HG03064 (cell line): ENCODE results near the gene LPGAT1.

ENCODE experiments used
- ATAC-seq: cut with Tn5 transposase; IDR thresholded peaks from one replicate; pipeline ENCODE4 v1.9.1; 2021; ENCODE audit warnings: low read depth; ENCODE audit not compliant: unreplicated experiment

Gene LPGAT1

DNA sequence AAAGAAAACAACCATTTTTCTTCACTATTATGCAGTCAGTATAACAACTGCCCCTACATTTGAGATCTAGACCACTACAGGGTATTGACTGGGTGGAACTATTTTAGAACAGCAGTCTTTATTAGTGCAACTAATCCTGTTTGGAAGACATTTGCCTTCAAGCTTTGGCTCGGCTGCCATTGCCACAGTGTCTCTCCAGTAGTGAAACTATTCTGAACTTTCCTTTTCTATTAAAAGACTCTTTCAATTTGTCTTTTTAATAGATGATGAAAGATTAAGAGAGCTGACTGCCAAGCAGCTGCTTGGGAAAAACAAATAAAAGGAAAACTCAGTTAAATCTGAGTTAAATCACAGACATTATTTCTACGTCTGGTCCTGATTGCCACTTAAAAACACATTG is 49.3 kb downstream of the LPGAT1 start:
- ATAC-seq: no peak

DNA sequence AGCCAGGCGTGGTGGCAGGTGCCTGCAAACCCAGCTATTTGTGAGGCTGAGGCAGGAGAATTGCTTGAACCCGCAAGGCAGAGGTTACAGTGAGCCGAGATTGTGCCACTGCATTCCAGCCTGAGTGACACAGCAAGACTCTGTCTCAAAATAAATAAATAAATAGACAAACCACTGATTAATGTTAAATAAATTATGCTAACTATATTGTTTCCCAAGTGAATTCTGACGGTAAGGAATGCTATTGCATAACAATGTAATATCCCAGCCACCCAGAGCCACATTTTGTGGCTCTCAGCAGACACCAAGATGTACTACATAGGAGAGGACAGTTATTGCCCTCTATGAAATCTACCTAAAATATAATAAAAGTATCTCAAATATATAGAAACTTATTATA is 55.4 kb downstream of the LPGAT1 start:
- ATAC-seq: no peak

- ATAC-seq: no peak
Measured at GRCh38 chr1:211764701-211765100, 65.9 kb downstream of the LPGAT1 start.

DNA sequence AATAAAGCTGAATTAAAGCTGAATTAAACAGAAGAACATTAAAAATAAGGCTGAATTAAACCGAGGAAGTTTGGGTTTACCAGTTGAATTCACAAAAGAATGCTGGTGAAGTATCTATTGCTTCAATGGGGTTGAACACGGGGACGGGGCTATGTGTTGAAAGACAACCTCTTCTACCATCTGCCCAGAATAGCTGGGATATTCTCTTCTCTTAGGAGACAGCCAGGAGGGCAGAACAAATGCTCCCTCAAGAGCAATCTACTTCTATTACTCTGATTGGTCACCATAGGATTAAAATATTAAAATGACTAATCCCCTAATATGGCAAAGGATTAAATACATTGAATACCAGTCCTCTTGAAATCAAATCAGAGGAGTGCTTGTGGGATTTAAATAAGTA is 68.4 kb downstream of the LPGAT1 start:
- ATAC-seq: no peak

- no peak for ATAC-seq
Measured at GRCh38 chr1:211761400-211761799, 69.2 kb downstream of the LPGAT1 start.

DNA sequence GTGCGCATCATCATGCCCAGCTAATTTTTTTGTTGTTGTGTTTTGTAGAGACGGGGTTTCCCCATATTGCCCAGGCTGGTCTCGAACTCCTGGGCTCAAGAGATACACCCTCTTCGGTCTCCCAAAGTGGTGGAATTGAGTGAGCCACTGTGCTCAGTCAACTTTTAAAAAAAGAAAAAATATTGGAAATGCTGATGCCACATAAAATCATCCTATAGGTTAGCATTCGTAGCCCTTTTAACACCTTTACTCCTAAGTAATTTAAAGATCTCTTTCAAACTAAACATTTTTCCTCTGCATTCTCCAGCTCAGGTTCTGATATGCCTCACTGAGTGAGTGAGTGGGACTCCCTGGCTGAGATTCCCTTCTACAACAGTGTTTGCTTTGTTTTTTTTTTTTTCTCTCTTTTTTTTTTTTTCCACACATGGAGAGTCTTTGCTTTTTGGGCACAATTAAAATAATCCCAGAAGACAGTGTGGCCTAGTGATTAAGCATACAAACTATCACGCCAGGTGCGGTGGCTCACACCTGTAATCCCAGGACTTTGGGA is 74.0 kb downstream of the LPGAT1 start:
- ATAC-seq: no peak

GRCh38 chr1:211753649-211754251 is 76.8 kb downstream of the LPGAT1 start:
- ATAC-seq: no peak

DNA sequence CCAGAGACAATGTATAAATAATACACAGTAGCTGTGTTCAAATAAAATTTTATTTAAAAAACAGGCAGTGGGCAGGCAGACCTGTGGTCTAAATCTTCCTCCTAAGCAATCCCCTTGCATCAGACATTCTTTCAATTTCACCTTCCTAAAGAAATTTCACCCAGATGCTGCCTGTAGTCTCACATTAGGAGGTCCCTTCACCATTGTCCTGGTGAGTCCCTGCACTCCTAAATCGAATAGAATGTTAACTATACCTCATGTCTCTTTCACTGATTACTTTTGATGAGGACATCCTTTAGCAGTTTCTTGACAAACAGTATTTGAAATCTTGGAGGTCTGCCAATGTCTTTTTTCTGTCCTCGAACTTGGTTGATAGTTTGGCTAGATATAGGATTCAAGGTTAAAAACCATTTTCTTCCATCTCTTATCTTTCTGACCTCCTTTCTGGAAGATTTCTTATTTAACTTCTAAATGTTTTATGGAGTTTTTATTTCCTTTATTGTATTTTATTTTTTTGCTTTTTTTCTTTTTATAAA is 77.5 kb downstream of the LPGAT1 start:
- no peak for ATAC-seq

DNA sequence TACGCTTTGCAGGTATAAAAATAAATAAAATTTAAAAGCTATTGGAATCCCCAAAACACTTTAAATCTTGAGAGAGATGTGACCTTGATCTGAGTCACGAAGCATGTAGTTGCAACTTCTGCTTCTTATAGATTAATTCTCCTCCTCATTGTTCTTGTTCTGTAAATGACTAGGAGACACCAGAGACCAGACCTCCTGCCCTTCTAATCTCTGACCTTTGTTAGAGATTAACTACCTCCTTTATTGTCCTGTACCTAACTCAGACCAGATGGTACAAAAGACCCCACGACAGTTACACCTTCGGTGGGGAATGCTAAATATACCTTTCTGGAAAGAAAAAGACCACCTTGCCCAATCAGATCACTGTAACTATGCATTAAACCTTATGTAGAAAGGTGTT is 78.2 kb downstream of the LPGAT1 start:
- ATAC-seq: no peak

- no peak for ATAC-seq
Measured at GRCh38 chr1:211751438-211751837, 79.1 kb downstream of the LPGAT1 start.

DNA sequence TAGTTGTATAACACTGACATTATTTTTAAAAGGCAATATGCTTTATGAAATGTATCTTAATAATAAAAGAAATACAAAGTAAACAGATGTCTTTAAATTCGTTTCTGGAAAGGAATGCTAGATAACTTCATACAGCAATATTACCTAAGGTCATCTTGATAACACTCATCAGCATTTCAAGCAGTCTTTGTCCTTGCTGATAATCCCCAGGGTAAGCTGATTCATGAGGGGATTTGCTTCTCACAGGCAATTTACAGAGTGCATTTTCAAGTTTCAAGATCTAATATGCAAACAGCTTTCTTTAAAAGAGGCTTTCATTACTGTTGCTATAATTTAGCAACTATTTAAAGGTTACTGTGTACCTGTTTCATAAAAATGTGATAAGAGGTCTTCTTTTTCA is 80.0 kb downstream of the LPGAT1 start:
- ATAC-seq: no peak

DNA sequence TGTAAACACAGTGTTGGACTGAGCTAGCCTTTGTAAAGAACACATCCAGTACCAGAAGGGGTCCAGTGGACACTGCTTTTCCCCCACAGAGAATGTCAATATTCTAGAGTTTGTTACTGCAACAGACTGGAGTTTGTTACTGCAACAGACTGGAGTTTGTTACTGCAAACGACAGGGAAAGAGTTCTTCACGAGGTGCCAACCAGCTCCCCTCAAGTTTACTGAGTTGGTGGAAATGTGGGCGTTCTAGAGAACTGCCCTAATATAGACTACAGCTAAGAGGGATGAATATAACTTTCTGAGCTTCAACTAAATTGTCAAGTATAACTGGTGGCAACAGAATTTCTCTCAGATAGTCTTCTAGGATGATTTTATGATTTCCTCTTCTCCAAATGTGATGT is 81.3 kb downstream of the LPGAT1 start:
- no peak for ATAC-seq

GRCh38 chr1:211748810-211749209 is 81.8 kb downstream of the LPGAT1 start:
- no peak for ATAC-seq

GRCh38 chr1:211742889-211743529 is 87.6 kb downstream of the LPGAT1 start:
- ATAC-seq: no peak

GRCh38 chr1:211742272-211742671 is 88.3 kb downstream of the LPGAT1 start:
- ATAC-seq: no peak

DNA sequence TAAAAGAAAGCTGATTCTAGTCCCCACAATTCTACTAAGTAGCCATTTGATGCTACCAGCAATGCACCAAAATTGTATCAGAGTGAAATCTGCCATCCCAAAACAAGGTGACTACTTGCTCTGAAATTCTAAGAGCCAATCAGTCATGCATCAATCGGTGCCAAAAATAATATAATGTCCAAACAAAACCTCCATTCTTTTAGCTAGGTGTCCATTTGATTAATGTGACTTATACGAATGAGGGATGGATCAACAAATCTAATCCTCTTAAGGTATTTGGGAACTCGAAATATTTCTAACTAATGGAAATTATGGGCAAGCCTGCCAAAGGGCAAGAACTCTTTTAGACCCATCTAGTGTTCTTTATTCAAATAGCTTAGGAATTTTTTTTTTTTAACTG is 88.8 kb downstream of the LPGAT1 start:
- ATAC-seq: no peak

DNA sequence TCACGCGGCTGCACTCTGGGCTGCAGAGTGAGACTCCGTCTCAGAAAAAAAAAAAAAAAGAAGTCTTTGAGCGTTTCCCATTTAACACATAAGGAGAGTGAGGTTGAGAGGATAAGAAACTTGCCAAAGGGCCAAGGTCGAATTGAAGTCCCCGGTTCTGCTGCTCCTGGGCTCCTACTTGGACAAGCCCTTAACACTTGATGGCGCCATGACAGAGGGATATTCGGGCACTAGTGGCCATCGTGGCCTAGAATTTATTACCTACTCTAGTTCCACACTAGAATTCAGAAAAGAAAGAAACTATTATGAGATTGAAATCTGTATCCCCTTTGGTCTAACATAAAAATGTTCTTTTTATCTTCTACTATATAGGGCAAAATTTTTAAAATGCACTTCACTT is 89.4 kb downstream of the LPGAT1 start:
- no peak for ATAC-seq

DNA sequence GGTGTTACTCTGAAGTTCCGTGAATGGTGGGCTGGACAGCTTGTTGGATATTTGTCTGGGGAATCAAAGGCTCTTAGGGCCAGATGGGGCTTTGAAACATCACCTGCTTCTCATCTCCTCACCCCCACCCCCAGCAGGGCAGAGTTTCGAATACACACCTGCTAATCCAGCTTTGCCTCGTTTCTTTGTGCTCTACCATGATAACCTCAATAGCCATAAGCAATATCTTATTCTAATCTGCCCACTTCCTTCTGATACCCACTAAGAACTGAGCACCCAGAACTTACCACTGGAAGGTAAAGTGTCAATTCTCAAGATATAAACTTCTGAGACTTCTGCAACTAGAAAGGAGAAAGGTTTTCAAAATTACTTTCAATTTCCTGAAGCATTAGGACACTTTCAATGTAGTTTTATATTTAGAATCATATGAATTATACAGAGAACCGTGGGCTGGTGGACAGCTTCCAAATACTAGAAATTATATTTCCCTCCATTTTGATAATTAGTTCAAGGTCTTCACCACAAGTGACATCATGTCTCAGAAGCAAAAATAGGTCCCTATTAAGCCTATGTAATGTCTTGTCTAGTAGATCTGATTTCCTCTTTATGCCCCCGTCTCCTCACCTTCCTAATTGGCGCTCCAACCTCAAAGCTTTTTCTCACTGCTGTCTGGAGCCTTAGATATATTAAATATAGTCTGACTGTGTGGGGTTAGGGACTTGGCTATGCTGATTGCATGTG is 90.7 kb downstream of the LPGAT1 start:
- no peak for ATAC-seq

DNA sequence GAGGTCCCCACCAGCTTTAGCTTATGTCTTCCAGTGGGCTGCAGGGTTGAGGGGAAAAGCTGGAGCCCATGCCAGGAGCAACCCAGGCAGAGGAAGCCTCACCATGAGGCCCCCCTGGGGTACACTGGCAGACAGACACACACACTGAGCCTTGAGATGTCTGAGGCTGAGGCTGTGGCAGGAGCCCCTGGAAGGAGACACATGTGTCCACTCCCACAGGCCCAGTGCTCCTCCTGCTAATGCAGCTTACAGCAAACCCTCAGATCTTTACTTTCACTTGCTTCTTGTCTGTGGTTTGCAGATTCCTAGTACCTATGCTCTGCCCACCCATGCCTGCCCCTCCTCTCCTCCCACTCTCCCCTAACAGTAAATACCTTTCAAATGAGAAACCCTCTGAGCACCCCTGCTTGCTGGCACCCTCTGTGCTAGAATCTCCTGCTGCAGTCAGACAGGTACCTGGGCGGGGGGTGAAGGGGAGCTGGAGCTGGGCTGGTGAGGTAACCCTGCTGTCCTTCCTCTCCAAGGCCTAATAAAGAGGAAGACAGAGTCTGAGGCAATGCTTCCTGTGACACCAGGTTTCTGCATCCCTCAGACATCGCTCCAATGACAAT is 91.8 kb downstream of the LPGAT1 start:
- no peak for ATAC-seq

DNA sequence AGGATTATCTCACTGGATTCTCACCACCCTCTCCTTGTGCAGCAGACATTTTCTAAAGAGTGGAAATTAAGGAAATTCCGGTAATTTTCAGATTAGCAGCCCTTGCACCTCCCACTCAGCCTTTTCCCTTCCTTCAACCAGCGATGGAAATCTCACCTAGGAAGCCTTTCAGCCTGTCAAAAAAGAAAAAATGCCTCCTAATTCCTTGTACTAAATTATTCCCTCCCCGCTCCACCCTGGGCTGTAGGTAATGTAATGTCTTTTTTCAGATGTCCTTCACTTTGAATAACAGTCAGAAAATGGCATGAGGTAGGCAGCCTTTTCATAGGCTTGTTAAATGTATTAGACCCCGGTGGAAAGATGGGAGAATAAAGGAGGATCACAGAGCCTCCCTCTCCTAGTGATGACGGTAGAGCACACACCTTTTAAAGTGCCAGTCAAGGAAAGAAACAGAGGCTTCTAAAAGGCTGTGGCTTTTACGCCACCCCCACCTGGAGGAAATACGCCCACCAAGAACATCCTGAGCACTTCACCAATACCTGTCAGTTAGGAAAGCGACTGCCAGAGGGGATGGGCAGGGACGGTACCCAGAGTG is 92.4 kb downstream of the LPGAT1 start:
- no peak for ATAC-seq
